Measurements from ENCODE around the gene EPHB1. TPM values are rescaled to one million over a fixed set of nuclear protein-coding genes. Genes with fewer than 3 reads are reported as not detected.

EPHB1 gene
- total RNA-seq, 4 donors from 2014 or later = 2.3 to 5.6 (median 4.6) TPM

DNA sequence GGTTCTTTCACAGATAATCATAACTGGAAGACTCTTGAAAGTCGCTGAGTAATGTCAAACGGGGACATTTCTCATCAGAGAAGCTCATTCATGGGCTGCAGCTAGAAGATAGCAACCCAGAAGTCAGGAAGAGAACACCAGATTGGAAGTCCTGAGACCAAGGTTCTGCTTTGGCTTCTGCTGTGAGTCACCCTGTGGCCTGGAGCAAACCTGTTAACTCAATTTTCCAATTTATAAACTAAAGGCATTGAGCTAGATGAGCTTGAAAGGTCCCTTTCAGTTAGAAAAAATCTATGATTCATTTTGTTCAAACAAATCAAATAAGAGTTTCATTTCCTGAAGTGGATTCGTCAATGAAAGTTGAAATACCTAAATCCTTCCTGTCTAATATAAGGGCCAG is 402.2 kb downstream of the EPHB1 start:
- H3K27ac ChIP-seq = no peak overlapping the region
- TF ChIP-seq POLR2A (IDR thresholded peaks at IDR 0.05) = no peak
- TF ChIP-seq, protein P1, sequence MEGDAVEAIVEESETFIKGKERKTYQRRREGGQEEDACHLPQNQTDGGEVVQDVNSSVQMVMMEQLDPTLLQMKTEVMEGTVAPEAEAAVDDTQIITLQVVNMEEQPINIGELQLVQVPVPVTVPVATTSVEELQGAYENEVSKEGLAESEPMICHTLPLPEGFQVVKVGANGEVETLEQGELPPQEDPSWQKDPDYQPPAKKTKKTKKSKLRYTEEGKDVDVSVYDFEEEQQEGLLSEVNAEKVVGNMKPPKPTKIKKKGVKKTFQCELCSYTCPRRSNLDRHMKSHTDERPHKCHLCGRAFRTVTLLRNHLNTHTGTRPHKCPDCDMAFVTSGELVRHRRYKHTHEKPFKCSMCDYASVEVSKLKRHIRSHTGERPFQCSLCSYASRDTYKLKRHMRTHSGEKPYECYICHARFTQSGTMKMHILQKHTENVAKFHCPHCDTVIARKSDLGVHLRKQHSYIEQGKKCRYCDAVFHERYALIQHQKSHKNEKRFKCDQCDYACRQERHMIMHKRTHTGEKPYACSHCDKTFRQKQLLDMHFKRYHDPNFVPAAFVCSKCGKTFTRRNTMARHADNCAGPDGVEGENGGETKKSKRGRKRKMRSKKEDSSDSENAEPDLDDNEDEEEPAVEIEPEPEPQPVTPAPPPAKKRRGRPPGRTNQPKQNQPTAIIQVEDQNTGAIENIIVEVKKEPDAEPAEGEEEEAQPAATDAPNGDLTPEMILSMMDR (IDR thresholded peaks at IDR 0.05) = no peak
- H3K4me3 ChIP-seq (replicated peaks in 1 of 3) = no peak overlapping the region
- H3K27me3 ChIP-seq = no peaks in the 10 kb centered on the region
- H3K9me3 ChIP-seq = no peaks in the 10 kb centered on the region
- no peaks in the 10 kb centered on the region for H3K4me1 ChIP-seq
- no peaks in the 10 kb centered on the region for H3K36me3 ChIP-seq
- WGBS, 2 donors = 85 to 87% methylated on average over 3 of the region's 3 CpGs
- no peak for DNase-seq
- intact Hi-C loops (cut with DNase I) = no loop called here

DNA sequence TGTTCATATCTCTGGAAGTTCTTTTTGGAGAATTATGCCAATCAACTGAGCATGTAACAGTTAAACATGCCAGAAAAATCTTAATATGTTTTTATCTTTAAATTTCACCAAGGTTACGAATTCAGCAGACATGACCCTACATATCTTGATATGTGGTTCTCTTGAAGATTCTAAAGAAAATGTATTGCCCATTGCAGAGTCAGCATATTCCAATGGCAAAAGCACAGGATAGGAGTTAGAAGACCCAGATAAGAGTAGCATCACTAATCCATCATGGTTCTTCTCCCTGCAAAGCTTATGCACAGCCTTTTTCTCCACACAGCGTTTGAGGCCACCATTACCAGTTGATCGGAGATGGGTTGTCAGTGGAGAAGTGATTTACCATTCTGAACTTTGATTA is 402.8 kb downstream of the EPHB1 start:
- 93 to 94% methylated on average over 3 of the region's 3 CpGs for WGBS, 2 donors
- intact Hi-C loops (cut with DNase I) = no loop called here
- Histone ChIP-seq H3K27ac (no peak overlapping the region), H3K4me3 (replicated peaks in 1 of 3) (no peak overlapping the region), H3K9me3 (no peaks in the 10 kb centered on the region), H3K4me1 (no peaks in the 10 kb centered on the region), H3K27me3 (no peaks in the 10 kb centered on the region), H3K36me3 (no peaks in the 10 kb centered on the region)
- TF ChIP-seq, protein P1 (IDR thresholded peaks at IDR 0.05) = no peak
- TF ChIP-seq POLR2A (IDR thresholded peaks at IDR 0.05) = no peak
- DNase-seq = no peak

DNA sequence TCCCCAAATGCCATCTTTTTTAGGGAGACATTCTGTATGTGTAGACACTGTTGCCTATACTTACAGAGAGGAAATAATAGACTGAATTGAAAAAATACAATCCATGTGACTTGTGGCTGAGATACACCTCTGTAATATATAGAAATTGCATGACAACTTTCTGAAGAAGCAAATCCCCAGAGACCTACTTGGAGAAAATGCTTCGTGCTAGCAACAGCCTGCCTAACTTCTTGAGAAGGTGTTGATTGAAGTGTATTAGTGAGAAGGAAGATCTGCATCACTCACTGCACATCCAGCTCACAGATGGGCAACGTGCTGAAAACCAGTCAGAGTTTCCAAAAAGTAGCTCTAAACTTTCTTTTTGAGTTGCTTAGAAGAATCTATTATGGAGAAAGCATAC is 404.1 kb downstream of the EPHB1 start:
- no peak for DNase-seq
- Histone ChIP-seq H3K27ac (no peak overlapping the region), H3K36me3 (no peaks in the 10 kb centered on the region), H3K4me1 (no peaks in the 10 kb centered on the region), H3K9me3 (no peaks in the 10 kb centered on the region), H3K27me3 (no peaks in the 10 kb centered on the region), H3K4me3 (replicated peaks in 1 of 3) (no peak overlapping the region)
- TF ChIP-seq POLR2A (IDR thresholded peaks at IDR 0.05) = no peak
- TF ChIP-seq, protein P1 (IDR thresholded peaks at IDR 0.05) = no peak
- 73 to 78% methylated on average over 2 of the region's 2 CpGs for WGBS, 2 donors
- intact Hi-C loops (cut with DNase I) = no loop called here

DNA sequence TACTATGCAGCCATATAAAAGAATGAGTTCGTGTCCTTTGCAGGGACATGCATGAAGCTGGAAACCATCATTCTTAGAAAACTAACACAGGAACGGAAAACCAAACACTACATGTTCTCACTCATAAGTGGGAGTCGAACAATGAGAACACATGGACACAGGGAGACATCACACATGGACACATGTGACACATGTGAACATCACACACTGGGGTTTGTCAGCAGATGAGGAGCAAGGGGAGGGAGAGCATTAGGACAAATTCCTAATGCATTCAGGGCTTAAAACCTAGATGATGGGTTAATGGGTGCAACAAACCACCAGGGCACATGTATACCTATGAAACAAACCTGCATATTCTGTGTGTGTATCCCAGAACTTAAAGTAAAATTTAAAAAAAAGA is 408.0 kb downstream of the EPHB1 start:
- Histone ChIP-seq H3K27me3 (no peaks in the 10 kb centered on the region), H3K27ac (no peak overlapping the region), H3K4me3 (replicated peaks in 1 of 3) (no peak overlapping the region), H3K9me3 (no peaks in the 10 kb centered on the region), H3K36me3 (no peaks in the 10 kb centered on the region), H3K4me1 (no peaks in the 10 kb centered on the region)
- DNase-seq = no peak
- intact Hi-C loops (cut with DNase I) = no loop called here
- no peak for TF ChIP-seq POLR2A (IDR thresholded peaks at IDR 0.05)
- TF ChIP-seq, protein P1 (IDR thresholded peaks at IDR 0.05) = no peak
- WGBS, 2 donors = 88 to 94% methylated on average over 3 of the region's 3 CpGs

DNA sequence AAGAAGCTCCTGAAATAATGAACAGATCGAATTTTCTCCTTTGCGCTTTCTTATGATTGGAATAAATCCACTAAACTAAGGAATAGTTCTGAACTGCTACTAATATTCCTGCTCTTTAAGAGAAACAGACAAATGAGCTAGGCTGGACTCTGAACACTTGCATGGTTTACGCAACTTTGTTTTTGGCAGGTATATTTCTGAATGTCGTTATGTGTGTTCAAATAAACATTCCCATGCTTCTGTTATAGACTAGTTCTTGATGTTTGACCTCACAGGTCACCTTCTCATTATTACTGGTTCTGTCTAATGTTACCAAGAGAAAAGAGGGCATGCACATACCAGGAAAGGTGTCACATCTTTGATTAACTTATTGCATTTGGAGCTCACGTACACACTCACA is 418.2 kb downstream of the EPHB1 start:
- no peak for DNase-seq
- Histone ChIP-seq H3K4me3 (replicated peaks in 1 of 3) (no peak overlapping the region), H3K27me3 (no peaks in the 10 kb centered on the region), H3K36me3 (no peaks in the 10 kb centered on the region), H3K9me3 (no peaks in the 10 kb centered on the region), H3K27ac (no peak overlapping the region), H3K4me1 (no peaks in the 10 kb centered on the region)
- 81 to 85% methylated on average over 5 of the region's 5 CpGs for WGBS, 2 donors
- intact Hi-C loops (cut with DNase I) = no loop called here
- TF ChIP-seq POLR2A (IDR thresholded peaks at IDR 0.05) = no peak
- TF ChIP-seq, protein P1 (IDR thresholded peaks at IDR 0.05) = no peak

Measured in thyroid gland (tissue), 4 donors.